OCI-LY7 (cell line): ENCODE measurements around the gene ARL11. TPM values are rescaled to one million over a fixed set of nuclear protein-coding genes. Genes with fewer than 3 reads are reported as not detected.

Experiments used
- BruUV-seq: library from RNA; stranded (reverse); fragments of 400-500 nt; replicated peaks from 2 replicates; lab custom pipeline; 2021; lab: Mats Ljungman, UMichigan
- CTCF ChIA-PET: fragments of 300-600 bp; sonication (Branson Sonifier 250); formaldehyde crosslinking; loops from one replicate; lab custom pipeline; 2022; ENCODE audit warnings: antibody characterized with exemption; ENCODE audit not compliant: unreplicated experiment; lab: Charles Lee
- POLR2A ChIA-PET: fragments of 300-600 bp; sonication (Branson Sonifier 250); formaldehyde crosslinking; loops from one replicate; lab custom pipeline; 2022; ENCODE audit warnings: antibody characterized with exemption; lab: Charles Lee
- DNase-seq: peaks from one replicate; pipeline ENCODE4 v3.0.0-alpha.2; 2015; ENCODE audit warnings: low spot score
- H2AFZ ChIP-seq: fragments of 200-600 bp; sonication (generic), shearing (Covaris generic); 2 replicates; pipeline ENCODE4 v1.6.1; 2014; ENCODE audit warnings: mild to moderate bottlenecking, antibody characterized with exemption, low read length, moderate library complexity
- H3K27ac ChIP-seq: fragments of 200-600 bp; sonication (generic); 2 replicates; pipeline ENCODE4 v1.5.1; 2014; ENCODE audit warnings: mixed run types, low read depth, mild to moderate bottlenecking, moderate library complexity, low read length, inconsistent platforms; ENCODE audit not compliant: poor library complexity, severe bottlenecking
- H3K36me3 ChIP-seq: fragments of 200-600 bp; sonication (generic); 2 replicates; pipeline ENCODE4 v1.6.1; 2014; ENCODE audit warnings: mild to moderate bottlenecking, antibody characterized with exemption, low read length, moderate library complexity, mixed read lengths; ENCODE audit not compliant: insufficient read depth
- H3K4me1 ChIP-seq: fragments of 200-600 bp; sonication (generic); 2 replicates; pipeline ENCODE4 v1.5.1; 2014; ENCODE audit warnings: mild to moderate bottlenecking, low read length; ENCODE audit not compliant: insufficient read depth, poor library complexity, severe bottlenecking
- H3K4me2 ChIP-seq: fragments of 200-600 bp; sonication (generic); 2 replicates; pipeline ENCODE4 v1.6.1; 2014; ENCODE audit warnings: mild to moderate bottlenecking, low read length
- H3K4me3 ChIP-seq: fragments of 200-600 bp; sonication (generic); 2 replicates; pipeline ENCODE4 v1.5.1; 2014; ENCODE audit warnings: mild to moderate bottlenecking, low read depth, low read length; ENCODE audit not compliant: poor library complexity, severe bottlenecking
- H3K79me2 ChIP-seq: fragments of 200-600 bp; sonication (generic); 2 replicates; pipeline ENCODE4 v1.6.1; 2016; ENCODE audit warnings: low read depth, mild to moderate bottlenecking, low read length, moderate library complexity, mixed read lengths; ENCODE audit not compliant: insufficient read depth
- H3K9me2 ChIP-seq: fragments of 200-600 bp; sonication (generic); 2 replicates; pipeline ENCODE4 v1.6.1; 2016; ENCODE audit warnings: mild to moderate bottlenecking, low read length, mixed read lengths; ENCODE audit not compliant: insufficient read depth
- H3K9me3 ChIP-seq: fragments of 200-600 bp; sonication (generic); 2 replicates; pipeline ENCODE4 v1.6.1; 2014; ENCODE audit warnings: mild to moderate bottlenecking, mixed run types, low read length, mixed read lengths
- H4K20me1 ChIP-seq: fragments of 200-600 bp; sonication (generic); 2 replicates; pipeline ENCODE4 v1.6.1; 2014; ENCODE audit warnings: mild to moderate bottlenecking, antibody characterized with exemption, low read length, moderate library complexity, mixed read lengths; ENCODE audit not compliant: insufficient read depth
- CTCF ChIP-seq: fragments of 200-600 bp; sonication (generic); conservative IDR thresholded peaks from 2 replicates; pipeline ENCODE4 v1.5.1; 2014; ENCODE audit warnings: mild to moderate bottlenecking, antibody characterized with exemption, low read length, moderate library complexity, mixed read lengths
- EZH2phosphoT487 ChIP-seq: fragments of 200-600 bp; sonication (generic); IDR thresholded peaks from 2 replicates; pipeline ENCODE4 v1.6.1; 2018; ENCODE audit warnings: low read depth, borderline replicate concordance, mild to moderate bottlenecking, mixed run types, antibody characterized with exemption, low read length, moderate library complexity, mixed read lengths
- intact Hi-C: fragments of 100-400 bp; cut with micrococcal nuclease; formaldehyde crosslinking; loops from one replicate; pipeline ENCODE4 v1.10.0; 2022; ENCODE audit not compliant: unreplicated experiment
- total RNA-seq, 2 experiments: library from RNA; depleted of rRNA in 1 of 2; stranded (reverse); fragments of >200 nt in 1 of 2; shearing (Covaris generic) in 1 of 2; gene quantifications; 2 replicates each; pipeline ENCODE4 v1.2.3, GENCODE V29; 2014 to 2022

ARL11 gene
- total RNA-seq, 2 experiments from 2014 or later: 8.3 to 20.5 TPM

GRCh38 chr13:49594576-49594975, 33.7 kb upstream of the ARL11 start:
- Histone ChIP-seq H3K4me1 (no peaks in the 10 kb centered on the region), H4K20me1 (no peaks in the 10 kb centered on the region), H3K36me3 (no peaks in the 10 kb centered on the region), H2AFZ (no peak overlapping the region), H3K4me3 (no peak overlapping the region), H3K4me2 (no peak overlapping the region), H3K27ac (no peak overlapping the region), H3K9me2 (no peaks in the 10 kb centered on the region), H3K79me2 (no peaks in the 10 kb centered on the region), H3K9me3 (no peaks in the 10 kb centered on the region)
- ChIA-PET POLR2A (interaction anchor here (0.7 to 1.2 kb wide), 3 partner anchors 10 to 120 kb away, joined by 3 to 4 read pairs (median 3); no protein-coding TSS in a partner anchor), CTCF (no interaction called here)
- TF ChIP-seq CTCF (no peak), EZH2phosphoT487 (no peak)
- no peak for DNase-seq
- intact Hi-C loops: no loop called here
- BruUV-seq: no TSS peak

- Histone ChIP-seq H3K9me2 (no peaks in the 10 kb centered on the region), H3K4me3 (no peak overlapping the region), H3K9me3 (no peaks in the 10 kb centered on the region), H3K27ac (no peak overlapping the region), H3K79me2 (no peaks in the 10 kb centered on the region), H3K4me2 (no peak overlapping the region), H2AFZ (peak overlapping the region; percentile 21; the same call in 1 of the 2 replicates), H3K4me1 (no peaks in the 10 kb centered on the region), H4K20me1 (no peaks in the 10 kb centered on the region), H3K36me3 (no peaks in the 10 kb centered on the region)
- intact Hi-C loops: no loop called here
- ChIA-PET POLR2A (interaction anchor here (0.7 kb wide), 1 partner anchor 118 kb away, joined by 3 read pairs; no protein-coding TSS in a partner anchor), CTCF (no interaction called here)
- TF ChIP-seq CTCF: no peak
- no peak for TF ChIP-seq EZH2phosphoT487
- BruUV-seq: no TSS peak
- no peak for DNase-seq
These were observed 32.1 kb upstream of the ARL11 start for GRCh38 chr13:49596221-49596620.

- Histone ChIP-seq H3K9me2 (no peaks in the 10 kb centered on the region), H4K20me1 (no peaks in the 10 kb centered on the region), H3K27ac (no peak overlapping the region), H3K9me3 (no peaks in the 10 kb centered on the region), H3K4me2 (no peak overlapping the region), H3K36me3 (no peaks in the 10 kb centered on the region), H3K79me2 (no peaks in the 10 kb centered on the region), H3K4me3 (no peak overlapping the region), H2AFZ (no peak overlapping the region; the same call in 1 of the 2 replicates), H3K4me1 (no peaks in the 10 kb centered on the region)
- no TSS peak for BruUV-seq
- DNase-seq: no peak
- CTCF ChIA-PET: no interaction called here
- POLR2A ChIA-PET: interaction anchor here (0.6 kb wide), 1 partner anchor 154 kb away, joined by 5 read pairs; no protein-coding TSS in a partner anchor
- intact Hi-C loops: no loop called here
- no peak for TF ChIP-seq EZH2phosphoT487
- no peak for TF ChIP-seq CTCF
These were observed 31.2 kb upstream of the ARL11 start for GRCh38 chr13:49597043-49597641.
